Occipital lobe (tissue), 2 donors: ENCODE data around the gene FNDC10. TPM values are rescaled to one million over a fixed set of nuclear protein-coding genes. Genes with fewer than 3 reads are reported as not detected.
A peak's percentile ranks its signal among the peaks of the same experiment; 100 is the strongest.
"Not testable (repeated sequence)": the region's sequence is repeated elsewhere in the genome, so short reads cannot be mapped to it uniquely, and the experiment has no call there.

Experiments used
- DNase-seq: peaks from one replicate; lab custom pipeline; 2025; lab: John Stamatoyannopoulos, UW
- total RNA-seq: library from RNA; depleted of rRNA; stranded (reverse); fragments of >200 nt; gene quantifications from one replicate; pipeline ENCODE4 v1.2.3, GENCODE V29; 2014

Gene FNDC10
- total RNA-seq, 1 donor from 2014 or later, result 2.7 TPM

GRCh38 chr1:1599030-1599934 lies 653 bp downstream of the FNDC10 start:
- no peak for DNase-seq

GRCh38 chr1:1598720-1599029 lies 1.3 kb downstream of the FNDC10 start:
- DNase-seq, result no peak

- no peak for DNase-seq
Observed at GRCh38 chr1:1598051-1598719, 1.8 kb downstream of the FNDC10 start.

GRCh38 chr1:1597275-1597930 lies 2.5 kb downstream of the FNDC10 start:
- no peak for DNase-seq

- DNase-seq, result no peak
Observed at GRCh38 chr1:1596493-1597274, 3.3 kb downstream of the FNDC10 start.

GRCh38 chr1:1595341-1595740 lies 4.6 kb downstream of the FNDC10 start:
- not testable (repeated sequence) for DNase-seq

- DNase-seq, result no peak
Observed at GRCh38 chr1:1594602-1595260, 5.2 kb downstream of the FNDC10 start.

- no peak for DNase-seq
Observed at GRCh38 chr1:1593834-1594601, 5.9 kb downstream of the FNDC10 start.

GRCh38 chr1:1591452-1591851 lies 8.5 kb downstream of the FNDC10 start:
- no peak for DNase-seq

- DNase-seq, result no peak
Observed at GRCh38 chr1:1583347-1584010, 16.5 kb downstream of the FNDC10 start.

- no peak for DNase-seq
Observed at GRCh38 chr1:1582585-1583346, 17.2 kb downstream of the FNDC10 start.

GRCh38 chr1:1578371-1578940 lies 21.5 kb downstream of the FNDC10 start:
- DNase-seq, result no peak

- DNase-seq, result no peak
Observed at GRCh38 chr1:1577367-1578011, 22.4 kb downstream of the FNDC10 start.

- DNase-seq, result peak; percentile 67
Observed at GRCh38 chr1:1574721-1575537, 25.0 kb downstream of the FNDC10 start, which contains the start of gene SSU72. Gene SSU72 (minus strand): TSS chr1:1574863. CDS start chr1:1574557, 306 bp downstream.

- DNase-seq, result no peak
Observed at GRCh38 chr1:1573843-1574720, 25.9 kb downstream of the FNDC10 start.

- no peak for DNase-seq
Observed at GRCh38 chr1:1569341-1569740, 30.6 kb downstream of the FNDC10 start.
